Panc1 (cell line): ENCODE results near the gene CSTA.

Experiments used
- TF ChIP-seq, protein P1 (sequence below), 2 experiments: IDR thresholded peaks; 2 replicates each; pipeline ENCODE4 v1.6.1; 2011 to 2012; ENCODE audit warnings: low read depth in 2 of 2, control low read depth in 1 of 2, low read length in 1 of 2, mild to moderate bottlenecking in 1 of 2, moderate library complexity in 1 of 2; ENCODE audit not compliant: insufficient read depth in 1 of 2
- TF ChIP-seq, protein P2 (sequence below): fragments of 450-650 bp; IDR thresholded peaks from 2 replicates; pipeline ENCODE4 v1.5.1; 2017; ENCODE audit warnings: mild to moderate bottlenecking

DNA sequence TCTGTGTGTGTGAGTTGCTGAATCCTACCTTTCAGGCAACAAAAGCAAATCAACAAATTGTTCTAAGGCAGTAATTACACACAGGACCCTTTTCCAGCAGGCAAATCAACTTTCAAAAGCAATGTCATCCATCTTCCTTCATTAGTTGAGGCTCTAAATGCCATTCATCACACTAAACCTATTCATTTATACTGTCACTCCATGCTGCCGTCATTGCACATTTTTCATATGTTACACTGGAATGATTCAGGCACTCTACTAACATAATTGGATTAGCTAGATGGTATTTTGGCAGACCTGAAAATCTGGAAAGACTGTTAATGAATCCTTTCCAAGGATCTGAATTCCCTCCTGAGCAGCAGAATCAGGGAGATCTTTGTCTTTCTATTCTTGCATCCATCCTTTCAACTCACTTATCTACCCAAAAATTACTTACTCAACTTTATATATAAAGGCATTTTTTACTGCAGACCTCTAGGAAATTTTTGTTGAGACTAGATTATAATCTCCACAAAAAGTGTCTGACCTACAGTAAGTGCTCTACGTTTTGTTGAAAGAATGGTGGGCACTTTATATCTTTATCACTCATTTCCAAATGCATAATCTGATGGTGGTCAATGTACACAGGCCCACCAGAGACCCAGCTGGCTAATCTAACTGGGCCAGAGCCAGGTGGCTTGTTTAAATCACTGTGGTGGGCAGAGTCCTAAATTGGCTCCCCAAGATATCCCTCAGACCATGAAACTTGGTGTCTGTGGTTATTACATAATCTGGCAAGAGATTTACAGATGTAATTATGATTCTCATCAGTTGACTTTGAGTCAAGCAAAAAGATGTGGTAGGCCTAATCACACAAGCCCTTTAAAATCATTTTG, 33.0 kb downstream of the CSTA start:
- TF ChIP-seq, protein P1, sequence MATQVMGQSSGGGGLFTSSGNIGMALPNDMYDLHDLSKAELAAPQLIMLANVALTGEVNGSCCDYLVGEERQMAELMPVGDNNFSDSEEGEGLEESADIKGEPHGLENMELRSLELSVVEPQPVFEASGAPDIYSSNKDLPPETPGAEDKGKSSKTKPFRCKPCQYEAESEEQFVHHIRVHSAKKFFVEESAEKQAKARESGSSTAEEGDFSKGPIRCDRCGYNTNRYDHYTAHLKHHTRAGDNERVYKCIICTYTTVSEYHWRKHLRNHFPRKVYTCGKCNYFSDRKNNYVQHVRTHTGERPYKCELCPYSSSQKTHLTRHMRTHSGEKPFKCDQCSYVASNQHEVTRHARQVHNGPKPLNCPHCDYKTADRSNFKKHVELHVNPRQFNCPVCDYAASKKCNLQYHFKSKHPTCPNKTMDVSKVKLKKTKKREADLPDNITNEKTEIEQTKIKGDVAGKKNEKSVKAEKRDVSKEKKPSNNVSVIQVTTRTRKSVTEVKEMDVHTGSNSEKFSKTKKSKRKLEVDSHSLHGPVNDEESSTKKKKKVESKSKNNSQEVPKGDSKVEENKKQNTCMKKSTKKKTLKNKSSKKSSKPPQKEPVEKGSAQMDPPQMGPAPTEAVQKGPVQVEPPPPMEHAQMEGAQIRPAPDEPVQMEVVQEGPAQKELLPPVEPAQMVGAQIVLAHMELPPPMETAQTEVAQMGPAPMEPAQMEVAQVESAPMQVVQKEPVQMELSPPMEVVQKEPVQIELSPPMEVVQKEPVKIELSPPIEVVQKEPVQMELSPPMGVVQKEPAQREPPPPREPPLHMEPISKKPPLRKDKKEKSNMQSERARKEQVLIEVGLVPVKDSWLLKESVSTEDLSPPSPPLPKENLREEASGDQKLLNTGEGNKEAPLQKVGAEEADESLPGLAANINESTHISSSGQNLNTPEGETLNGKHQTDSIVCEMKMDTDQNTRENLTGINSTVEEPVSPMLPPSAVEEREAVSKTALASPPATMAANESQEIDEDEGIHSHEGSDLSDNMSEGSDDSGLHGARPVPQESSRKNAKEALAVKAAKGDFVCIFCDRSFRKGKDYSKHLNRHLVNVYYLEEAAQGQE (IDR thresholded peaks at IDR 0.05; ENCODE audit: insufficient read depth in 1 of 2, low read depth in 2 of 2, low read length in 1 of 2) = no peak
- TF ChIP-seq, protein P2, sequence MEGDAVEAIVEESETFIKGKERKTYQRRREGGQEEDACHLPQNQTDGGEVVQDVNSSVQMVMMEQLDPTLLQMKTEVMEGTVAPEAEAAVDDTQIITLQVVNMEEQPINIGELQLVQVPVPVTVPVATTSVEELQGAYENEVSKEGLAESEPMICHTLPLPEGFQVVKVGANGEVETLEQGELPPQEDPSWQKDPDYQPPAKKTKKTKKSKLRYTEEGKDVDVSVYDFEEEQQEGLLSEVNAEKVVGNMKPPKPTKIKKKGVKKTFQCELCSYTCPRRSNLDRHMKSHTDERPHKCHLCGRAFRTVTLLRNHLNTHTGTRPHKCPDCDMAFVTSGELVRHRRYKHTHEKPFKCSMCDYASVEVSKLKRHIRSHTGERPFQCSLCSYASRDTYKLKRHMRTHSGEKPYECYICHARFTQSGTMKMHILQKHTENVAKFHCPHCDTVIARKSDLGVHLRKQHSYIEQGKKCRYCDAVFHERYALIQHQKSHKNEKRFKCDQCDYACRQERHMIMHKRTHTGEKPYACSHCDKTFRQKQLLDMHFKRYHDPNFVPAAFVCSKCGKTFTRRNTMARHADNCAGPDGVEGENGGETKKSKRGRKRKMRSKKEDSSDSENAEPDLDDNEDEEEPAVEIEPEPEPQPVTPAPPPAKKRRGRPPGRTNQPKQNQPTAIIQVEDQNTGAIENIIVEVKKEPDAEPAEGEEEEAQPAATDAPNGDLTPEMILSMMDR = no peak
